B cell (primary cell): ENCODE data around the gene AFF3.

Experiments
- EZH2 ChIP-seq: IDR thresholded peaks from 2 replicates; pipeline ENCODE4 v1.6.1; 2012; ENCODE audit warnings: borderline replicate concordance, low read depth, mild to moderate bottlenecking, moderate library complexity, low read length; ENCODE audit not compliant: insufficient read depth, poor library complexity, severe bottlenecking
- TF ChIP-seq, protein P1 (sequence below): fragments of 200-600 bp; IDR thresholded peaks from one replicate; pipeline ENCODE4 v1.8.0; 2022; ENCODE audit warnings: antibody characterized with exemption, mild to moderate bottlenecking

DNA sequence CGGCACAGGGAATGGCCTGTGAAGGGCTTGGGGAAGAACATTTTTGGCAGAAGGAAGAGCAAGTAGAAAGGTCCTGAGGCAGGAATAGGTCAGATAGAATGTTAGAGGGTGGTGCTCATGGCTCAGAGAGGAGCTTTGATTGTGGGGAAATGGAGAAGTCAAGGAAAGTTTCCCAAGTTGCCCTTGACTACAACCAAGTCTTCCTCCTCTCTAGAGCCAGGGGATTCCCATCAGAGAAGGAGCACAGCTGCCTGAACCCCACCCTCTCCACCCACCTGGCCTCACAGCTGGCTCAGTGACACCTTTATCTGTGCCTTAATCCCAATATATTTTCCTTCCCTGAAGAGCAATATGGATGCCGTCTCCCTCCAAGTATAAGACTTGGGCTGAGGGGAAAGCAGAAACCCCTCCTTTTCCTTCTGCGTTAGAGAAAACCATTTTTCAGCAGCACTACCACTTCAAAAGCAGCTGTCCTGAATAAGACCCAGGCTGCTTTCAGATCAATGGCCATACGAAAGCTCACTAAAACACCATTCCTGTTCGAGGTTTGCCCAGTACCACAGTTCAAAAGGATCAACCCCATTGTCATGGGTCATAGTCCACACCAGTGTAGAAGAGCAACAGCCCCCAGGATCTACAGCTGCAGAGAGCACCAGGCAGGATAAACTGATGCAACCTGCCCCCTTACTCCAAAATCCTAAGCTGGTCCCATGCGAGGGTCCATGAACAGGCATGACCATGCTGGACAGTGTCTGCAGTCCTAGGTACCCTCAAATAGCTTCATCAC is 199.6 kb downstream of the AFF3 start:
- TF ChIP-seq, protein P1, sequence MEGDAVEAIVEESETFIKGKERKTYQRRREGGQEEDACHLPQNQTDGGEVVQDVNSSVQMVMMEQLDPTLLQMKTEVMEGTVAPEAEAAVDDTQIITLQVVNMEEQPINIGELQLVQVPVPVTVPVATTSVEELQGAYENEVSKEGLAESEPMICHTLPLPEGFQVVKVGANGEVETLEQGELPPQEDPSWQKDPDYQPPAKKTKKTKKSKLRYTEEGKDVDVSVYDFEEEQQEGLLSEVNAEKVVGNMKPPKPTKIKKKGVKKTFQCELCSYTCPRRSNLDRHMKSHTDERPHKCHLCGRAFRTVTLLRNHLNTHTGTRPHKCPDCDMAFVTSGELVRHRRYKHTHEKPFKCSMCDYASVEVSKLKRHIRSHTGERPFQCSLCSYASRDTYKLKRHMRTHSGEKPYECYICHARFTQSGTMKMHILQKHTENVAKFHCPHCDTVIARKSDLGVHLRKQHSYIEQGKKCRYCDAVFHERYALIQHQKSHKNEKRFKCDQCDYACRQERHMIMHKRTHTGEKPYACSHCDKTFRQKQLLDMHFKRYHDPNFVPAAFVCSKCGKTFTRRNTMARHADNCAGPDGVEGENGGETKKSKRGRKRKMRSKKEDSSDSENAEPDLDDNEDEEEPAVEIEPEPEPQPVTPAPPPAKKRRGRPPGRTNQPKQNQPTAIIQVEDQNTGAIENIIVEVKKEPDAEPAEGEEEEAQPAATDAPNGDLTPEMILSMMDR: no peak
- no peak for TF ChIP-seq EZH2
